Activated naive CD8-positive, alpha-beta T cell treated with anti-CD3 and anti-CD28 coated beads, Interleukin-2, amount 50 U/mL, for 16 hours (primary cell): ENCODE measurements around the gene LYZL6.
"Not testable (repeated sequence)": the region's sequence is repeated elsewhere in the genome, so short reads cannot be mapped to it uniquely, and the experiment has no call there.

Experiments
- DNase-seq: peaks from one replicate; pipeline ENCODE4 v3.0.0-alpha.2; 2020; ENCODE audit warnings: low read depth, low spot score

The LYZL6 gene

DNA sequence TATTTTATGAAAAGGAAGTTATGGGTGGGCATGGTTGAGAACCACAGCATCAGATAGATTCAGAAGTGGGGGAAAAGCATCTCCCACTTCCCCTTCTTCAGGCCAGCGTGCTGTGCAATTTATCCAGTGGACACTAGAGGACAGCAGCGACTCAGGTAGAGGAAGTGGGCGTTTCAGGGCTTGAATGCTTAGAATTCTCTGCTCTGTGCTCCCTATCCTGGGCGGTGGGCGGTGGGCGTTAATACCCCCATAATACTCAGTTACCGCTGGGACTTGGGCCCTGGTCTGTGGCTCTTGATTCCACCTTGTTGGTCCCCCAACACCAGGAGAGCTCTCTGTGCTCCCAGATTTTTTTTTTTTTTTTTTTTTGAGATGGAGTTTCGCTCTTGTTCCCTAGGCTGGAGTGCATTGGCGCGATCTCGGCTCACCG is 3.7 kb upstream of the LYZL6 start:
- no peak for DNase-seq

GRCh38 chr17:35944151-35944550 is 638 bp upstream of the LYZL6 start:
- no peak for DNase-seq

DNA sequence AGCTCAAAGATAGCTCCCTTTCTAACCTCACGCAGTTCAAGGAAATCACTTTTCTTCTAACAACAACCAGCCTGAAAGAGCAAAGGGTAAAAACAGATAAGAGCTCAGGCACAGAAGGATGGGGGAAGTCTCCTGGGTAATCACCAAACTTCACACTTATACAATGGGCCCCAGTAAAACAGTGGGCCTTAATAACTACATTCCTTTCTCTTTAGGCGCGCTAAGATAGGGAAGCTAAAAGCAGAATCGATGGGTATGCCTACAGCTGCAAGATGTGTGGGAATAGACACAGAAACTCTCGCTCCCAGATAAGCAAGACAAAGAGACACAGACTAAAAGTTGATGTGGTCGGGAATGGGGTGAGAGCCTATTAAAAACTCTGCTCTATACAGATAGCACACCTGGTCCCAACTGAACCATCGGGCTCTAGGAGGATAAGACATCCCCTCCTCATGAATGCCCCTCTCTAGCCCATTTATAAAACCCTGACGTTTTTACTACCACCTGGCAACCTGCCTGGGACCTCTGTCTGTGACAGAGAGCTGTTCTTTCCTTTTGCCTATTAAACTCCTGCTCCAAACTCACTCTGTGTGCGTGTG is 826 bp downstream of the LYZL6 start:
- DNase-seq: no peak

DNA sequence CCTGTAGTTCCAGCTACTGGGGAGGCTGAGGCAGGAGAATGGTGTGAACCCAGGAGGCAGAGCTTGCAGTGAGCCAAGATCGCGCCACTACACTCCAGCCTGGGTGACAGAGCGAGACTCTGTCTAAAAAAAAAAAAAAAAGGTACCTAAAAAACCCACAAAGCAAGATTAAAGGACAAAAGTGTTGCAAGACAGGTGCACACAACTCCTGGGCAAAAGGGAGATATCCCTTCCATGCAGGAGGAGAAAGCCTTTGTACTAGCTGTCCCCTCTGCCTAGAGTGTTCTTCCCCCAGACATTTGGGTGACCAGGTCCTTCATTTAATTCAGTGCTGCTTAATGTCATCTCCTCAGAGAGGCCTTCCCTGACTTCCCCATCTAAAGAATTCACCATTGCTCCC is 5.0 kb downstream of the LYZL6 start:
- not testable (repeated sequence) for DNase-seq

DNA sequence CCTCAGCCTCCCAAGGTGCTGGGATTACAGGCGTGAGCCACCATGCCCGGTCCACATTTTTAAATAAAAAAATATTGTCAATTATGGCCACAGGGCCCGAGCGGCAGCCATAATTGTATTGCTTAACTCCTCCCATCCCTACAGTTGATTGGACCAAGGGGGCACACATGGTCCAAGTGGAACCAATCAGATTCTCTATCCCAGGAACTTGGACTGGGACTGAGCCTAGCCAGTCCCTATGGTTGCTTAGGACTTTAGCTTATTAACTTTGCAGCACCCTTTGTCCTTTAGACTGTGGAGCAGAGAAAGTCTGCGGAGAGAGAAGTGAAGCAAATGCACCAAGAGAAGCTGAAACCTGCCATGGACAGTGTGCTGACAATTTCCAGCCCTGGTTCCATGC is 7.5 kb downstream of the LYZL6 start:
- no peak for DNase-seq

- DNase-seq: no peak
Measured at GRCh38 chr17:35934760-35935159, 8.8 kb downstream of the LYZL6 start.

GRCh38 chr17:35932586-35932985 is 10.9 kb downstream of the LYZL6 start:
- DNase-seq: no peak

- DNase-seq: no peak
Measured at GRCh38 chr17:35931794-35932425, 11.6 kb downstream of the LYZL6 start.

GRCh38 chr17:35930211-35931065 is 13.1 kb downstream of the LYZL6 start, which contains the start of gene RDM1:
Gene RDM1, minus strand, starts transcription at chr17:35930773. Its CDS starts 46 bp downstream, at chr17:35930727.
- peak; percentile 64 for DNase-seq

DNA sequence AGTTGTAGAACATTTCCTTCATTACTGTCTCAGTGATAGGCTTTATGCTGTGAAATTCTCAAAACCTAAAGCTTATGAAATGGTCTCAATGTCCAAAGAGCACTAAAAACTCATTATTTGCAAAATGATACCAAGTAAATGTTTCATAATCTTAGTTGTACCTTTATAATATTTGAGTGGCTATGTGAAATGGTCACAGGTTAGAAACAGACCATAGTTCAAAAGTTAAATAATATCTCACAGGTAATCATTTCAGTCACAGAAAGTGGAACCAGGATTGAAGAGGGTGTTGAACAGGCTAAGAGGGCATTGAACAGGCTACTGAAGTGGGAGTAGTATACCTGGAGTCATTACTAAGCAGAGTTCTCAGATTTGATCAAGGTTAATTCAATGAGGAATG is 15.8 kb downstream of the LYZL6 start:
- DNase-seq: no peak

GRCh38 chr17:35923609-35924114 is 19.9 kb downstream of the LYZL6 start:
- no peak for DNase-seq

- no peak for DNase-seq
Measured at GRCh38 chr17:35920229-35920628, 23.3 kb downstream of the LYZL6 start.

GRCh38 chr17:35918665-35919064 is 24.8 kb downstream of the LYZL6 start:
- DNase-seq: no peak

DNA sequence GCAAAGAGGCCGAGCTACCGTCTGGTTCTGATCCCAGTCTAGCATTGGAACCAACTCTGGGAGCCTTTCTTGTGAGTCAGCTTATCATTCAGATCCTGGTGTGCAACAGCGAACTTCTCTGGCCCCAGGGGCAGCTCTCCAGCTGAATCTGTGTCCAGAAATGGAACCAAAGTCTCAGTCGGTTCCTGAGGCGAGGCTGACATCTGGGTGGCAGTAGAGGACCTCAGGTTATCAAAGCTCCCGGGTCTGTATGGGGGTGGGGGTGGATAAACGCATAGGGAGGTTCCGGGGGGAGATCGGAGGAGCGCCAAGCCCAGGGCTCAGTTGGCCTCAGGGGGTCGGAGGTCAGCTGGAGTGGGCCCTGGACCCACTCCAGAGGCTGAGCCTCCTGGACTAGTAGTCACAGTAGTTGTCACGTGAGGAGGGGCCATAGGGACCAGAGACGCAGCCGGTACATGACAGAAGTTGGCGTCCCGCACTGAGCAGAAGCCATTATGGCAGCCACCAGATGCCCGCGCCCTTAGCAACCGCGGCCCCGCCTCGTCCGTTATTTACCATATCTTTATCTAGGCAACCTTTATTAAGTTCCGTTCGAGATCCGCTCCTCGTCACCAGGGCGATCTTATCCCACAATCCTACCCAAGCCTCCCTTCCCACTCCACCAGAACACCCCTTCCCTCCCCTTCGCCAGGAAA is 25.8 kb downstream of the LYZL6 start:
- DNase-seq: no peak

DNA sequence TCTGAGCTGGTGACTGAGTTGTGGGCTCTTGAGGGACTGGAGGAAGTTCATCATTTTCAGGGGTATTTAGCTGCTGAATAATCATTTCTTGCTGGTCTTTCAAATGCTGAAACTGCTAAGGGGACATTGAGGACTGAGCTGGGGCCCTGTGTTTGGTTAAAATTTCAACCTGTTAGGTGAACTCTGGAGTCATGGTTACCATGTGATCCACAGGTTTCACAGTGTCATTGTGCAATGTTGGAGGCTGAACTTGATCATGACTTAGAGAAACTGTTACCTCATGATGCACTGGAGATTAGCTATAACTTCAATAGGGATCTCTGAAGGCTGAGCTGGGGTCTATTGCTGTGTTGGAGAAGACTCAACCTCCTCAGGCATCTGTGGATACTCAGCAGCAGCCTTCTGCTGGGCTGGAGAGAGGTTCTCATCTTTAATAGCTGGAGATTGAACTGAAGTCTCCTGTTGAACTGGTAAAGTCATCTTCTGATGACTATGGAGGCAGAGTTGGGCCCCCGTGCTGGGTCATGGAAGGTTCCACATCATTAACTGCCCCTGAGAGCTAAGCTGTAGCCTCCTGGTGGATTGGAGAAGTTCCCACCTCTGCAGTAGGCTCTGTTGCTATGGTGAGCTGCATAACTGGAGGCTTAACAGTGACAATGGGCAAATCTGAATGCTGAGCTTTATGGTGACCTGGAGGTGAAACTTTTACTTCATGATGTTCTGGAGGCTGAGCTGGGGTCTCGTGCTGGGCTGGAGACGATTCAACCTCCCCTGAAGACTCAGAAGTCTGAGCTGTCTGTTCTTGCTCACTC is 28.2 kb downstream of the LYZL6 start:
- no peak for DNase-seq

- DNase-seq: no peak
Measured at GRCh38 chr17:35914354-35914753, 29.2 kb downstream of the LYZL6 start.

DNA sequence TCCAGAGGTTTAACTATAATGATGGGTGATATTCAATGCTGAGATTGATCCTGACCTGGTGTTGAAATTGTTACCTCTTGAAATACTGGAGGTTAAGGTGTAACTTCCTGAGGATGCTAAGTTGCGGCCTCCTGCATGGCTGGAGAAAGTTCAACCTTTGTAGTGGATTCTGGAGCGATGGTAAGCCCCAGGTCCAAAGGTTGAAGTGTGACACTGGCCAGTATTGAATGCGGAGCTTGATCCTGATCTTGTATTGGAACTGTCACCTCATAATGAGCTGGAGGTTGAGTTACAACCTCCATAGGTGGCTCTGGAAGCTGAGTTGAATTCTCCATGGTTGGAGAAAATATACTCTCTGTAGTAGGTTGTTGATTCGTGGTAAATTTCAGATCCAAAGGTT is 29.9 kb downstream of the LYZL6 start:
- DNase-seq: no peak

DNA sequence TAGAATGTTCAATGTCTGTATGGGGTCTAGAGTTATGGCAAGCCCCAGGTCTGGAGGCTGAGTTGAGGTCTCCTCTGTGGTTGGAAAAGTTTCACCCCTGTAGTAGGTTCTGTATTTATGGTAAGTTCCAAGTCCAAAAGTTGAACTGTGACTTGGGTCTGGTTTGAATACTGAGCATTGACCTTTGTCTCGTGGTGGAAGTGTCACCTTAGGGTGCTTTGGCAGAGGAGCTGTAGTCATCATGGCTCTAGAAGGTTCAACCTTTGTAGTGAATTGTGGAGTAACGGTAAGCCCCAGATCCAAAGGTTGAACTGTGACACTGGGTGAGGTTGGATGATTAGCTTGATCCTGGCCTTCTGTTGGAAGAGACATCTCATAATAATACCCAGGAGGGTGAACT is 30.6 kb downstream of the LYZL6 start:
- no peak for DNase-seq

- DNase-seq: no peak
Measured at GRCh38 chr17:35912339-35912912, 31.1 kb downstream of the LYZL6 start.

GRCh38 chr17:35909408-35909807 is 34.1 kb downstream of the LYZL6 start:
- DNase-seq: no peak

DNA sequence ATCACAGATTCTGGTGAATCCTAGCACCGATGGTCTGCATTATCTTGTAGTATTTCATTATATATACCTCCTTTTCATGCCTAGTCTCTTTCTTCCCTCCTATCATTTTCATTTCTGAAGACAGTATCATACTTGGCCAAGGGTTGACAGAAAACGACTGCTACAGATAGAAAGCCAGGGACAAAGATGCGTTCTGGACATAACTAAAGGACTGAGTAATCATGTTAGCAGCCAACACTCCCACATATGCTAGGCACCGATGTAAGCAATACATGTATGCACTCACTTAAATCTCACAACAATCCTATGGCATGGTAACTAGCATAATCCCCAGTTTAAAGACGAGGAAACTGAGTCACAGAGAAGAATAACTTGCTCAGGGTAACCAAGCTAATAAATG is 35.8 kb downstream of the LYZL6 start:
- no peak for DNase-seq
